ENCODE measurements around the gene PRKCA.

- TF ChIP-seq REST (IDR thresholded peaks at IDR 0.05; ENCODE audit: low read depth) (no peak), CEBPB (IDR thresholded peaks at IDR 0.05) (no peak), USF1 (IDR thresholded peaks at IDR 0.05) (no peak), MAX (IDR thresholded peaks at IDR 0.05) (no peak), EP300 (IDR thresholded peaks at IDR 0.05; ENCODE audit: borderline replicate concordance) (no peak), TAF1 (IDR thresholded peaks at IDR 0.05; ENCODE audit: low read depth) (no peak), TCF12 (IDR thresholded peaks at IDR 0.05; ENCODE audit: low read depth) (no peak), NFIC (IDR thresholded peaks at IDR 0.05) (no peak), YY1 (IDR thresholded peaks at IDR 0.05; ENCODE audit: low read depth) (no peak)
Measured at GRCh38 chr17:66727634-66728570, 425.5 kb downstream of the PRKCA start.
